GM20431 (cell line): ENCODE results near the gene LMF1.

Experiments
- in situ Hi-C: fragments of 300-500 bp; cut with MseI, MboI; formaldehyde crosslinking; loops from one replicate; pipeline ENCODE4 v1.15.0; 2020; ENCODE audit warnings: low sequenced_read_pairs; ENCODE audit not compliant: unreplicated experiment

The LMF1 gene

DNA sequence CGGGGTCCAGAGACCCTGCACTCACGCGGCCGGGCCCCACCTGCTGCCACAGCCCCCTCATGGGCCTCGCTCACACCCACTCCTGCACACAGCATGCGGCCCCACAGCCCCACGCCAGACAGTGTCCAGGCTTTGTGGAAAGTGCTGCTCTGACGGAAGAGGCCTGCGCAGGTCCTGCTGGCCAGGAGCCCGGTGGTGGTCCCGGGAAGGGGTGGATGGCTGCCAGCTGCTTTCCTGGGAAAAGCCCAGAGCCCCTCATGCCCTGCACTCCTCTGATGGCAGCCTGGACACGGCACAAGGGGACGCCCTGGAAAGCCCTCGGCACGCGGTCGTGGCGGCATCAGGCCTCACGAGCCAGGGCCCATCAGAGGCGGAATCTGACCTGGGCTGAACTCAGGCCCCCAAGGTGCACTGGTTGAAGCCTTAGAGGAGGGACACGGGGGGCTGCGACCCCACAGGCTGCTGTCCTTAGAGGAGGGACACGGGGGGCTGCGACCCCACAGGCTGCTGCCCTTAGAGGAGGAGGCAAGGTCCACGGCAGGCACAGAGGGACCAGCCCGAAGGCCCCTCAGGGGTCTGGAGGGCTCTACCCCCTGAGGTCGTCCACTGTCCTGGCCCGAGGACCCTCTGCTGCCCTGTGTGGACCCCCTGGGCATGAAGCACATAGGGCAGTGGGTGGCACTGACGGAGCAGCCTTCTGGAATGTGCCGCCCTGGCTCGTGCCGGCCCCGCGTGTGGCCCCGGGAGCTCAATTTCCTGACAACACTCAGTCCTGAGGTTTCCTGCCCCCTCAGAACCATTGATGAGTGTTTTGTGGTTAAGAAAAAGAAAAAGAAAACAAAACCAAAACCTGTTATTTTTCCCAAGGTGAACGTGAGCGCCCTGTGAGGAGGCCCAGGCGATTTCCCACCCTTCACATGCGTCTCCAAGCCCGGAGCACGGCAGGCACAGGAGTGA, 32.9 kb upstream of the LMF1 start:
- in situ Hi-C loops, result no loop called here

DNA sequence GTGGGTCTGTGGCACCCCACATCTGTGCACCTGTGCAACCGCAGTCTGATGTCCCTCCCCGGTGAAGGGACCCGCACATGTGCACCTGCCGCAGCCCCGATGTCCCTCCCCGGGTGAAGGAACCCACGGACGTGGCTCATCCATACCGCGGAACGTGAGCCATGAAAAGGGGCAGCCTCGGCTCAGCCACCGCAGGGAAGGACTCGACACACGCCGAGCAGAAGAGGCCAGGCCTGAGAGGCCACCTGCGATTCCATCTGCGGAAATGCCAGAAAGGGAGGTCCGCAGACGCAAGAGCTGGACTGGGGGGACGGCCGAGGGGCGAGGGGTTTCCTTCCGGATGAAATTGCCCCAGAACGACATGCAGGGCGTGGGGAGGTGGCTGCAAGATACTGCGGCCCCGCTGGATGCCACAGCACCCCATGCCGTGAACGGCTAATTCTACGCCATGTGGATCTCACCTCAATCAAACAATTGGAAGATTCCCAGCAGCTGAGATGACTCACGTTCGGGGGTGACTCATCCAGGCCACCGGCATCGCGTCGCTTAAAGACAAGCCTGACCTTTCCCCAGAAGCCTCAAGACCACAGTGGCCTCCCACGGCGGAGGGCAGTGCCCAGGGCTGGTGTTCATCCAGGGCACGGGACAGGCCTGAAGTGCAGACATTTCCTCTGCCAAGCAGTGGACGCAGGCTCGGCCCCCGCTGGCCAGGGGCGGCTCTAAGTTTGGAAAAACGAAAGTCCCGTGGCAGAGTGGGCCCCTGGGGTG, 31.8 kb upstream of the LMF1 start:
- in situ Hi-C loops, result no loop called here

- in situ Hi-C loops, result no loop called here
These were observed 30.3 kb upstream of the LMF1 start for GRCh38 chr16:1001096-1001495.

DNA sequence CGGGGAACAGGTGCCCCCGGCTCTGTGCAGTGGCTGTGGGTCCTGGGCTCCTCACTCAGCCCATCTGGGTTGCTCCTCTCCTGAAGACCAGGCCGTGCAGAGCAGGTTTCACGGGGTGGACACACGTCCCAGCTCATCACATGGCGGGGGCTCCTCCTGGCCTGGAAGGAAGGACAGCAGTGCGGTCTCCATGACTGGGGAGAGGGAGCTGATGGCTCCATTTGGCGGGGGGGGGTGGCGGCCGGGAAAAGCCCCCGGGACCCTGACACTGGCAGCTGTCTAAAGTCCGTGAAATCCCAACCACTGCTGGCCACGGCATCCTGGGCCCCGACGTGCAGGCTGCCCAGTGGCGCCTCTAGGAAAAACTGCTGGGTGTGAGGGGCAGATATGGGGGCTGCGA, 29.8 kb upstream of the LMF1 start:
- in situ Hi-C loops, result no loop called here

- in situ Hi-C loops, result no loop called here
These were observed 28.9 kb upstream of the LMF1 start for GRCh38 chr16:999677-1000076.

DNA sequence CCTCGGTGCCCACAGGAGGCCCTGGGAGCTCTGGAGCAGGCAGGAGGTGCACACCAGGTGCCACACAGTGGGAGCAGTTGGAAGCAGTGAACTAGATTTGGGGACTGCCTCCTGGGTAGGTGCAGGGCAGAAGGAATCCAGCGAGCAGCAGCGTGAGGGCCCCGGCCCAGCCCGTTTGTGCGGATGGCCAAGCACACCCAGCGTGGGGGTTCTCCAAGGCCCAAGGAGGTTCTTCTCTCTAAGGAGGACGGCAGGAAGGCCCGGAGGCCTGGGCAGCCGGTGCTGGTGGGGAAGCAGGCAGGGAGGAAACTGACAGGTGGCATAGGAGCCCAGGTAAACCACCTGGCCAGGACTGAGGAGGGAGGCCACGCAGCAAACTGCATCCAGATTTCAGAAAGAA, 27.8 kb upstream of the LMF1 start:
- in situ Hi-C loops, result no loop called here

DNA sequence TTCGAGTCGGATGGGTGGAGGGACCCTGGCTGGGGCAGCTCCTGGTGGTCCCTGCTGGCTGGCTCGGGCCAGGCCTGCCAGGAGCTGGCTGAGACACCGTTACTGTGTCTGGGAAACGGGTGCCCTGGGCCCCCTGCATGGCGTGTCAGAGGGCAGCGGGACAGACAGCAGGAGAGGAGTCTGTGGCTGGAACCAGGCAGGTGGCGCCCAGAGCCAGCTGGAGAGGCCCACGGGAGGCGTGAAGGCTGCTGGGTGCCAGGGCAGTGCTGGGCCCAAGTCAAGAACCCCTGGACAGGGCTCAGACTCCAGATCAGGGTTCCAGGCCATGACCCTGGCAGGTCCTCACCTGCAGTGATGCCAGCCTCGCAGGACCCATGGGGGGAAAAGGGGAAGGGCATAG, 27.4 kb upstream of the LMF1 start:
- in situ Hi-C loops, result no loop called here

DNA sequence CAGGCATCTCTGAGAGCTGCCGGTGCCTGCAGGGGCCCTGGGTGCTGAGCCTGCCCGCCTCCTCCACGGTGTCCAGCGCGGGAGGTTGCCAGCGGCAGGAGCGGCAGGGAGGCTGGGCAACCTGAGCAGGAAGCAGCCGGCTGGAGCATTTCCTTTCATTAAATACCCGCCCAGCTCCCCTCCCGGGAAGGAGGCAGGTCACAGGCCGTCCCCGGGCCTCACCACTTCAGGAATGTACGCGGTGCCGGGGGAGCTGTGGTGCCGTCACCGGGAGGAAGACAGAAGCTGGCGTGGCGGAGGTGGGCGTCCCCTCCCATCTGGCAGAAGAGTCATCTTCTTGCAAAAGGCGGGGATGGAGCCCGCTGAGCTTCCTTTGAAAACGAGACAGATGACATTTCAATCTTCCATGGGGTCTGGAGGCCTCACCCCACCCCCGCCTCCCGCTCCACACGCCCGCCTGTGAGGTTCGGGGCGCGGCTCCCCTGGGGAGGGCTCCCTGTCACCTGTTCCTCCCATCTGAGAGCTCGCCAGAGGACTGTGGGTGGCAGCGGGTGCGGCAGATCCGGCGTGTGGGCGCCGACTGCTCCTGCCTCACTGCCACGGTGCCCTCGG, 26.8 kb upstream of the LMF1 start:
- in situ Hi-C loops, result no loop called here

DNA sequence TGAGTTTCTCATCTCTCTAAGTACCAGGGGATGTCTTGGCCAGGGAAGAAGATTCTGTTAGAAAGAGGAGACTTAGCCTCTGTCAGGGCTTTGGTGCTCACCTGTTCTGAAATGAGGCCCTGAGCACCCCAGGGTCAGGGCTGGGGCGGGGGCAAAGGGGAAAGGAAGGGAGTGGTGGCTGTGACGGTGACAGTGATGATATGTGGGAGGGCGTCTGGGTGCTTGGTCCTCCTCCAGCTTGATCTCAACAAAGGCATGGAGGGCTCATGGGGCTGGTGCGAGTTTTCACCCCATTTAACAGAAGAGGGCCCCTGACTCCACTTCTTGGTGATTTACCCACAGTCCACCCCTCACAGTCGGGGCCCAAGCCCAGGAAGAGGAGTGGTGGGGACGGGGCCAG, 25.9 kb upstream of the LMF1 start:
- in situ Hi-C loops, result no loop called here

DNA sequence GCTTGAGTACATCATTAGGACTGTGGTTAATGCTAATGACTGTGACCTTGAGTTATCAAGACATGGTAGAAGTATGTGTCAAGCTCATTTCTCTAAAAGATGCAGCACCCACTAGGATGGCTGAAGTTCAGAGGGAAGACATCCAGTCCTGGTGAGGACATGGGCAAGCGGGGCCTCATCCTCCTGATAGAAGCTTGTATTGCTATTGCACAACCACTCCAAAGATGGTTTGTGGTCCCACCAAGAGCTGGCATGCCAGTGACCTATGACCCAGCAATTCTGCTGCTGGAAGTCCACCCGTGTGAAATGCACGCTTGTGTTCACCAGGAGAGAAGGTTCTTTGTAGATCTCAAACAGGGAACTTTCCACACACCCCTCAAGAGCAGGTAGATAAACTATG, 25.0 kb upstream of the LMF1 start:
- in situ Hi-C loops, result no loop called here

GRCh38 chr16:995087-995486, 24.3 kb upstream of the LMF1 start:
- in situ Hi-C loops, result no loop called here

GRCh38 chr16:993731-994130, 22.9 kb upstream of the LMF1 start:
- in situ Hi-C loops, result no loop called here

GRCh38 chr16:991773-992172, 21.0 kb upstream of the LMF1 start:
- in situ Hi-C loops, result no loop called here

DNA sequence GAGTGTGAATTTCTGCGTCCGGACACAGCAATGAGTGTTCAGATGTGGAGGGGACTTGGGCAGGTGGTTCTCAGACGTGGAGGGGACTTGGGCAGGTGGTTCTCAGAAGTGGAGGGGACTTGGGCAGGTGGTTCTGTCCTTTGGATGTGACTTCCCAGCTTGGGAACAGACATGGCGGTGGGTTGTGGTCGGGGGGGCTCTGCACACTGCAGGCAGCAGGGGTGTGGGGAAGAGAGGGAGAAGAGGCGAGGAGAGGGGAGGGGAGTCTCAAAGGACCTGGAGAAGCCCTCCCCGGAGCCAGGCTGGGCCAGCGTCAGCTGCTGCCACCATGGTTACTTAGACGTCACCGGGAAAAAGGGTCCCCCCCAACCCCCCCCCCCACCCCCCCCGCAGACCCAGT, 20.6 kb upstream of the LMF1 start:
- in situ Hi-C loops, result no loop called here

DNA sequence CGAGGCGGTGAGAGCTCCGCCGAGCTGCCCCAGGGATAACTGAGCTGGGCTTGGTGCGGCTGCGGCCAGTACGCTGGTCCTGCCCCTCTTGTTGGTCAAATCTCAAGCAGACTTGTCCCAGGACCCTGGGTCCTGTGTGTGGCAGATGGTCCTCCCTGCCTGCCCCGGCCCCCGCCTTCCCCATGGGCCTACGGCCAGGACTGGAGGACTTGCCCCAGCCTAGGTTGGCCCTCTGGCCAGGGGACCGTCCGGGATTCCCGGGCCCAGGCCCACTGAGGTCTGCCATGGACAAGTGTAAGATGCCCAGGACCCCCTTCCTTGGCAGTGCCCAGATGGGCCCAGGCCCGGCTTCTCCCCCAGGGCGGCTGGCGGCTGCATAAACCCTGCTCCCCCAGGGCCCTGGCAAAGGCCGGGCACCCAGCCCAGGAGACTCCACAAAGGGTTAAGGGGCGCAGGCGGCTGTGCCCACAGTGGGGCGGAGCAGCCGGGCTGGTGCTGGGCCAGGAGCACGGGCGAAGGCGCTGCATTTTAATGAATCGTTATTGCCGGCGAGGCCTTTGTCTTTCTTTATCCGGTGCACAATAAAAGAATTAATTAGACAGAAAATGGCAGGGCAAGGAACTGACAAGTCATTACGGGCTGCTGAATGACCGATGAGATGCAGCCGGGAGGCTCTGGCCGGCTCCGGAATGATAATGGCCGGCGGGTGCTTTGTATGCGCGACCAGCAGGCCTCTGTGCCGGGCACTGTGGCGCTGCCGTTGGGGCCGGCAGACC, 19.9 kb upstream of the LMF1 start:
- in situ Hi-C loops, result no loop called here

DNA sequence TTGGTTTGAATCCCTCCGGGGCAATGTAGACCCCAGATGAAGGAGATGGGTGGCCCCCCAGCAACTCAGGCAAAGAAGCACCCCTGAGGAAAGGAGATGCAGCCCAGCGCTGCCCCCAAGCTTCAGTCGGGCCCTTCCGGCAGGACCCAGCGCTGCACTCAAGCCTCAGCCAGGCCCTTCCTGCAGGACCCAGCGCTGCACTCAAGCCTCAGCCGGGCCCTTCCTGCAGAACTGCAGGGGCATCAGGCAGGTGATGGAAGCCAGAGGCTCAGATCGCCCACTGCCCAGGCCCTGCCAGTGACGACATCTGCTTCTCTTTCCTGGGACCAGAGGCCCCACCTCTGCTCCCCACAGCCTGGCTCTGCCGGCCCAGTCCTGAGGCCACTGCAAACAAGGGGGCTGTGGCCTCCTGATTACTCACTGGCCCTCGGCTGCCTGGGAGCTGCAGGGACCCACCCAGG, 18.6 kb upstream of the LMF1 start:
- in situ Hi-C loops, result no loop called here

DNA sequence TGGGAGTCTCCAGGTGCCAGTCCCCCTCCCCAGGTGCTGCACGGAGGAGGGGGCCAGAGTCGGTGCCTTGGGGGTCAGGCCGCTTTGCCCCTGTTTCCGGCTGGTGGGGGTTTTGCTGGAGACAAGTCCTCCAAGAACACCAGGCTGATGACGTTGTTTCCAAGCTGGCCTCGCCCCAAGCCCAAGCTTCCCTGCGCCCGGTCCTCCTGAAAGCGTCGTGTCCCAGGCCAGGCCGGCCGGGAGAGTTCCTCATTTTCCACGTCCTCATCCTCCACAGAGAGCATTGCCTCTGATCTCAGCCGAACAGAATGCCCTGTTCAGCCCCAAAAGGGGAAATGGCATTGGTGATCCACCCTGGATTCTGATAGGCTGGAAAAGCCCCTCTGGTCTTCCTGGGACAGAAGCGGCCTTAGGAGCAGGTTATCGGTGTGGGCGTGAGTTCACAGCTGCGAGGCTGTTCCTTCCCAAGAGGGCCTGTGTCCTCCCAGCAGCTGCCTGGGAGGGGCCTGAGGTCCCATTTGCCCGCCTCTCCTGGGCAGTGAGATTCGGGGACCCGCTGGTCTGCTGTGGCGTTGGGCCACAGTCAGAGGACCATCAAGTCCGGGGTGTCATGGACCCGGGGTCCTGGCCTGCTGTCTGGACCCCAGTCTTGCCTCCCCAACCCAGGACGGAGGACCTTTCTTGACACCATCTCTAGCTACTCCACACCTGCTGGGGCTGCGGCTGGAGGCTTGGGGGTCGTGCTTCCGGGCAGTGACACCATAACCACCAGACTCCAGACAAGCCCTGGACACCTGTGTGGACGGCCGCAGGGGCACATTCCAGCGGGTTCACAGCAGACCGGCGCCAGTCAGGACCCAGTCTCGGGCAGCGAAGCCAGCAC, 17.9 kb upstream of the LMF1 start:
- in situ Hi-C loops, result no loop called here

- in situ Hi-C loops, result no loop called here
These were observed 17.1 kb upstream of the LMF1 start for GRCh38 chr16:987906-988305.

DNA sequence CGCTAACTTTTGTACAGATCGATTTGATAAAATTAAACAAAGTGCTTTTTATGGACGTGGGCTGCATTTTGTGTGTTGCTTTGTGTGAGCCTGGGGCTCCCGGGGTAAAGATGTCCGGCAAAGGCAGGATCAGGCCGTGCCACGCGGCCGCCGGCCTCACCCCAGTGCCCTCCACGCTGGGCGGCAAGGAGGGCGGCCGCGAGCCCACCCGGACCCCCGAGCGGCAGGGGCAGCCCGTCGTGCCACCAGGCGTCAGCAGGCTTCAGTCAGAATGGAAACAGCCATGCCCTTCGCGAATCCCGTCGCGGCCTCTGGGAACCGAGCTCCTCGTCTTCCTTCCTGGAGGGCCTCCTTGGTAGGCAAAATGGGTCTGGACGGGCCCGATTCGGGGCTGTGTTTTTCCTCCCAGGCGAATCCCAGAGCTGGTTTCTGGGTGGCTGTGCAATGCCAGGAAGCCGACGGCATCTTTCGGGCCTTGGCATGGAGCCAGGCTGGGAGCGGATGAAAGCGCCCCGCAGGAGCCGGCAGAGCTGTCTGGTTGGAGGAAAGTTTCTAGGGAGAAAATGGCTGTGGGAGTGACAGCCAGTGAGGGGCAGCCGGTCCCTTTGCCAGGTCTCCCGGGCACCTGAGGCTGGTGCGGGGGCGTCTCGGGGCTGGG, 16.3 kb upstream of the LMF1 start:
- in situ Hi-C loops, result no loop called here
